HCT116 (cell line): ENCODE measurements around the gene RPH3AL. TPM values are rescaled to one million over a fixed set of nuclear protein-coding genes. Genes with fewer than 3 reads are reported as not detected.

Source experiments
- ATAC-seq: fragments of 200-7000 bp; cut with Tn5 transposase; 2 replicates; pipeline ENCODE4 v1.9.1; 2020; ENCODE audit warnings: mild to moderate bottlenecking, moderate library complexity
- BruUV-seq: library from RNA; stranded (reverse); fragments of 400-500 nt; replicated peaks from 2 replicates; lab custom pipeline; 2021; lab: Mats Ljungman, UMichigan
- CTCF ChIA-PET: fragments of 300-600 bp; sonication (Branson Sonifier 250); formaldehyde crosslinking; loops from one replicate; lab custom pipeline; 2021; ENCODE audit warnings: antibody characterized with exemption; lab: Charles Lee
- POLR2A ChIA-PET: fragments of 300-600, 350-600 bp; sonication (Branson Sonifier 250); formaldehyde crosslinking; loops from one replicate; lab custom pipeline; 2021; ENCODE audit warnings: antibody characterized with exemption; lab: Charles Lee
- RAD21 ChIA-PET, 2 experiments: fragments of 300-600 bp; sonication (Branson Sonifier 250); formaldehyde crosslinking; loops; one replicate each; lab custom pipeline; 2023; ENCODE audit warnings: low total read pairs in 2 of 2; ENCODE audit not compliant: uncharacterized antibody in 2 of 2, unreplicated experiment in 2 of 2, low non-redundant PET in 1 of 2; lab: Charles Lee
- DNase-seq: peaks from one replicate; pipeline ENCODE4 v3.0.0-alpha.2; 2010; ENCODE audit warnings: low read depth, low spot score
- H2AFZ ChIP-seq: fragments of 200-600 bp; shearing (Covaris generic), sonication (generic); 2 replicates; pipeline ENCODE4 v1.6.1; 2017; ENCODE audit warnings: low read depth, mixed run types, mixed read lengths, antibody characterized with exemption, low read length; ENCODE audit not compliant: poor library complexity, severe bottlenecking
- H3K27ac ChIP-seq: 2 replicates; pipeline ENCODE4 v1.5.1; 2012; ENCODE audit warnings: low read depth, low read length
- H3K27me3 ChIP-seq: fragments of 200-600 bp; sonication (generic); 2 replicates; pipeline ENCODE4 v1.6.1; 2016; ENCODE audit warnings: mixed run types, low read length, mixed read lengths; ENCODE audit not compliant: insufficient read depth
- H3K36me3 ChIP-seq, 2 experiments: fragments of 200-500 bp in 1 of 2; fragments of 200-600 bp in 1 of 2; sonication (Bioruptor generic) in 1 of 2; sonication (generic) in 1 of 2; 2 replicates each; pipeline versions ENCODE4 v1.5.1 to v1.6.1; 2014 to 2016; ENCODE audit warnings: low read length in 2 of 2, inconsistent platforms in 1 of 2, mixed read lengths in 1 of 2, mixed run types in 1 of 2; ENCODE audit not compliant: insufficient read depth in 2 of 2, control insufficient read depth in 1 of 2
- H3K4me1 ChIP-seq, 2 experiments: fragments of 200-600 bp in 1 of 2; sonication (generic) in 1 of 2; 2 replicates each; pipeline versions ENCODE4 v1.5.1 to v1.6.1; 2012 to 2017; ENCODE audit warnings: low read length in 2 of 2, inconsistent platforms in 1 of 2, mild to moderate bottlenecking in 1 of 2, mixed read lengths in 1 of 2, mixed run types in 1 of 2, moderate library complexity in 1 of 2; ENCODE audit not compliant: insufficient read depth in 2 of 2, control insufficient read depth in 1 of 2
- H3K4me2 ChIP-seq: fragments of 200-600 bp; sonication (generic); 2 replicates; pipeline ENCODE4 v1.6.1; 2017; ENCODE audit warnings: mixed run types, low read length, mixed read lengths
- H3K4me3 ChIP-seq, 2 experiments: fragments of 200-600 bp in 1 of 2; sonication (generic) in 1 of 2; replicated peaks in 1 of 2; 2 replicates each; pipeline ENCODE4 v1.5.1; 2011 to 2016; ENCODE audit warnings: low read length in 2 of 2, control low read depth in 1 of 2, low read depth in 1 of 2, mild to moderate bottlenecking in 1 of 2, mixed read lengths in 1 of 2, mixed run types in 1 of 2
- H3K79me2 ChIP-seq: fragments of 200-600 bp; sonication (generic); 2 replicates; pipeline ENCODE4 v1.6.1; 2017; ENCODE audit warnings: mild to moderate bottlenecking, mixed run types, low read length, moderate library complexity, mixed read lengths; ENCODE audit not compliant: insufficient read depth
- H3K9ac ChIP-seq: fragments of 200-600 bp; sonication (generic); 2 replicates; pipeline ENCODE4 v1.6.1; 2016; ENCODE audit warnings: low read length, mixed read lengths
- H3K9me2 ChIP-seq: fragments of 200-600 bp; sonication (generic), shearing (Covaris generic); 2 replicates; pipeline ENCODE4 v1.6.1; 2017; ENCODE audit warnings: mixed run types, mild to moderate bottlenecking, moderate library complexity; ENCODE audit not compliant: insufficient read depth
- H3K9me3 ChIP-seq, 2 experiments: fragments of 200-500 bp in 1 of 2; fragments of 200-600 bp in 1 of 2; sonication (Bioruptor generic) in 1 of 2; sonication (generic) in 1 of 2; 2 replicates each; pipeline ENCODE4 v1.6.1; 2014 to 2017; ENCODE audit warnings: low read length in 2 of 2, mixed read lengths in 2 of 2, inconsistent platforms in 1 of 2, low read depth in 1 of 2, mild to moderate bottlenecking in 1 of 2, mixed run types in 1 of 2, moderate library complexity in 1 of 2; ENCODE audit not compliant: control insufficient read depth in 1 of 2, insufficient read depth in 1 of 2
- H4K20me1 ChIP-seq: fragments of 200-600 bp; sonication (generic), shearing (Covaris generic); 2 replicates; pipeline ENCODE4 v1.6.1; 2017; ENCODE audit warnings: mixed run types, mild to moderate bottlenecking, moderate library complexity; ENCODE audit not compliant: insufficient read depth
- ELF1 ChIP-seq: IDR thresholded peaks from 2 replicates; pipeline ENCODE4 v1.6.1; 2012; ENCODE audit warnings: low read depth, borderline replicate concordance
- REST ChIP-seq: IDR thresholded peaks from 2 replicates; pipeline ENCODE4 v1.6.1; 2012; ENCODE audit warnings: low read depth
- ZBTB33 ChIP-seq: IDR thresholded peaks from 2 replicates; pipeline ENCODE4 v1.6.1; 2011; ENCODE audit warnings: mild to moderate bottlenecking, low read length, moderate library complexity; ENCODE audit not compliant: insufficient replicate concordance; ENCODE audit errors: extremely low read depth
- intact Hi-C: fragments of 100-400 bp; cut with micrococcal nuclease; formaldehyde crosslinking; loops from 2 replicates; pipeline ENCODE4 v1.10.0; 2022
- total RNA-seq: library from RNA; stranded (reverse); gene quantifications from one replicate; pipeline ENCODE4 v1.2.1, GENCODE V29; 2021; ENCODE audit not compliant: unreplicated experiment

RPH3AL gene
- total RNA-seq, 1 experiment from 2014 or later, result 17.0 TPM

- Histone ChIP-seq H4K20me1 (no peaks in the 10 kb centered on the region), H3K4me2 (no peak overlapping the region), H3K9me3 (no peaks in the 10 kb centered on the region), H3K36me3 (no peaks in the 10 kb centered on the region), H3K27me3 (no peaks in the 10 kb centered on the region), H3K4me1 (peaks cover 0 to 10% of the 10 kb centered on the region in 2 experiments; a peak in 1 of 4 replicates), H2AFZ (no peak overlapping the region), H3K27ac (no peak overlapping the region), H3K4me3 (no peak overlapping the region), H3K9me2 (no peaks in the 10 kb centered on the region), H3K9ac (no peak overlapping the region), H3K79me2 (no peaks in the 10 kb centered on the region)
- CTCF ChIA-PET, result no interaction called here
- no TSS peak for BruUV-seq
- DNase-seq, result no peak
- no peak for ATAC-seq
- POLR2A ChIA-PET, result no interaction called here
- intact Hi-C loops, result no loop called here
- TF ChIP-seq REST, result no peak
- TF ChIP-seq ELF1, result no peak
- no peak for TF ChIP-seq ZBTB33
- RAD21 ChIA-PET, result no interaction called here
Measured at GRCh38 chr17:213286-214105, 139.1 kb downstream of the RPH3AL start.
